NOMO-1 treated with dmso at 0.1 percent for 144 hours (cell line): ENCODE results near the gene CYP4B1.

Experiments used
- DNase-seq: peaks from one replicate; lab custom pipeline; 2025; ENCODE audit not compliant: unreplicated experiment; lab: John Stamatoyannopoulos, UW

Gene CYP4B1

GRCh38 chr1:46793126-46793525 lies 5.7 kb upstream of the CYP4B1 start:
- no peak for DNase-seq

DNA sequence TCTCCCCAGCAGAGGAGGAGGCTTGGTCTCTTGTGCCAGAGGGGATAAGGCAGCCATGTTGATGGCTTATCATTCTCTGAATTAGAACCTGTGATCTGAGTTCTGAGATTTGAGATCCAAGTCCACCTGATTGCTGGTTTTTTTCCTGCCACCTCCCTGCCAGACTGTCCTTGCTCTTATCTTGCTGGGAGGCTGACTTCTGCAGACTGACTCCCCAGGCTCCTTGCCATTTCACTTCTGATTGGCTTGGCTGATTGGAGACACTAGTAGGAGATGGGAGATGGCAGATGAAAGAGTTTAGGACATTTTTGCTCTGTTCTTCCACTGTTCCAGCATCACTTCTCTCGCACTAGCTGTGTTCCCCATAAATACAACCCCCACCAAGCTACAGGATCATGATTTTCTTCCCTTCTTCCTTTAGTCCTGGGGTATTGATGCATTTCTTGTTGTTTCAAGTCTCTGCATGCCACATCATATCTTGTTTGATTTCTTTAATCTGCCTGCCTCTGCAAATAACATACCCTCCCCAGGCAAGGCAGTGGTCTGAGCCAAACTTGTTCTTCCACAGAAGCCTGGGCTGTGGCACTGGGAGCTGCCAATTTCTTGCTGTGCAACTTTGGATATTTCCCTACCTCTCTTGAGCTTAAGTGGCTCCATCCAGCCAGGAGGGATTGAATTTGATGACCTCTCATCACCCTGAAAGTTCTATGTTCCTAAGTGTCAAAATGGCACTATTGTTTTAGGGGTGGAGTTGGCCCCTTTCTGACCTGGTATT lies 963 bp upstream of the CYP4B1 start:
- no peak for DNase-seq

- DNase-seq: no peak
Measured at GRCh38 chr1:46800742-46801141, 1.9 kb downstream of the CYP4B1 start.

DNA sequence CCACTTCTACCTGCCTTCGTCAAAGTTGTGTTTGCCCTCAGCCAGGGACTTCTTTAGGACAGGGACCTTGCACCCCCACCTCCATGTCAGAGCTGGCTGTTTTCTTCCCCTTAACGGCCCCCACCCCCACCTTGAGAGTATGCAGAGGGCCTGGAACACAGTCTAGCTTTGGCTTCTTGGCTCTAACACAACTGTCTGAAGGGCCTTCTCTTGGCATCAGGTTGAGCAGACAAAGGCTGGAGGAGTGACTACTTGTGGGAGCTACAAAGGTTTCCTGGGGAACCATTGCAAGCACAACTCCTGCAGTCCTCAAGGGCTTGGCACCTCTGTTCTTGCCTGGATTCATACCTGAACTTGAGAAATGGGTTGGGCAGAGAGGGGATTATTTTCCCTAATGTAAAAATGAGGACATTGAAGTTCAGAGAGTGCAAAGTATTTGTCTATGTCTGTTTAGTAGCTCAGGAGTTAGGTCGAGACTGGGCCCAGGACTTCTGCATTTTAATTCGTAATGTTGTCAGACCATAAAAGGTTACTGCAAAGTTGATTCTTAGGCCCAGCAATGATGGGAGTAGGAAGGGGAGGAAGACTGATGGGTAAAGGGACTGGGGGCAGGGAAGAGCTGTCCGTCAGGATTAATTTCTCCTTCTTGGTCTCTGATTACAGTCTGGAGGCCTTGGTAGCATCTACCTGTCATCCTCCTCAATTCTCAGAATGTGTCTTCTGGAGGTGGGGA lies 2.6 kb downstream of the CYP4B1 start:
- no peak for DNase-seq

- no peak for DNase-seq
Measured at GRCh38 chr1:46802081-46802480, 3.2 kb downstream of the CYP4B1 start.

DNA sequence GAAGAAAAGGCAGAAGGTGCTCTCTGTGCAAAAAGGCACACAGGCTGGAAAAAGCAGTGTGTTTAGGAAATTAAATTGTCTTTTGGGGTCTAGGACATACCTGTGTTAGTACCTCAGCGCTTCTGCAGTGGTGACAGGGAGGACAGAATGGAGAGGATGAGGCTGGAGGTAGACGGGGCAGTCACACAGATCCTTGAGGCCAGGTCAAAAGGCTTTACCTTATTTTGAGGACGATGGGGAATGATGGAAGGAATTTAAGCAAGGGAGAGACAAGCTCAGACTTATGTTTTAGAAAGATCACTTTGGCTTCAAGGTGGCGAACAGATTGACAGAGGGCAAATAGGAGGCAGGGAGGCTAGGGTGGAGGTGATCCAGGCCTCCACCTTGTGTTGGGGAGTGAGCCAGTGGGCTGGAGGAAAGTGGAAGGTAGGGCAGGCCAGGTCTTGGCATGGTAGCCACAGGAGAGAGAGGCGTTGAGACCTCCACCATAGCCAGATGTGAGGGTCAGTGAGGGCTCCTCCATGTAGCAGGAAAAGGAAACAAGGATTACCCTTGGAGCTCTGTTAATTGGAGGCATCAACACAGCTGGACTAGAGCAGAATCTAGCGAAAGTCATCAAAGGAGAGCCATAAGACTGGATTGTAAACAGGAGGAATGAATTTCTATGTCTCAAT lies 4.2 kb downstream of the CYP4B1 start:
- DNase-seq: no peak

DNA sequence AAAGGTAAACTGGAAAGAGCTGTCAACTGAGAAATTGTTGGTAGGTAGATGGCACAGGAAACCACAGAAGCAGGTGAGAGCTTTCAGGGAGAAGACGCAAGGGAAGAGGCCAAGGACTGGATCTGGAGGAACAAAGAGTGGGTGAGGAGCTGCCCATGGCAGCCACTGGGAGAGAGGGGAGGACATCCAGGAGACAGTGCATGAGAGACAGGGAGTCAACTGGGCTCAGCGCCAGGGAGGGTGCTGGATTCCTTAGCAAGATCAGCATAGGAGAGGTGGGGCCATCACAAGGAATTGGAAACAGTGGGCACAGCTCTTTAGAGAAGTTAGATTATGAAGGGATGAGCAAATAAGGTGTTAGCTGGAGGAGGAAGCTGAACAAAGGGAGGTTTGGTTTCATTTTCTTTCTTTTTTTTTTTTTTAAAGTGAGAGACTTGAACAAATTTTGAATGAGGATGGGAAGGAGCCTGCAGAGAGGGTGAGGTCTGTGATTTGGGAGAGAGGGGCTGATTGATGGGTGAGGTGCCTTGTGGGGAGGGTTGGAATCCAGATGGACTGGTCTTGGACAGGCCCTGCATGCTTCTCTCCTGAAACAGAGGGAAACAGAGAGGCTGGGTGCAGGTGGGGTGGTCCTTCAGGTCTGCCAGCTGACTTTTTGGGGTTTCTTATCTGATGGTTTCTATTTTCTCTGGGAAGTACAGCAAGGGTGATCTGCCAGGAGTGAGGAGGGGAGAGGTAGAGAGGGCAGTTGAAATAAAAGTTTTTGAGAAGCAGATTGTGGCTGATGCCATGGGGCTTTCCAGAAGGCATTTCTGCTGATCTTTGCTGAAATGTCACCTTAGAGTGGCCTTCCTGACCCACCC lies 5.4 kb downstream of the CYP4B1 start:
- DNase-seq: no peak

GRCh38 chr1:46804926-46805325 lies 6.1 kb downstream of the CYP4B1 start:
- no peak for DNase-seq

- no peak for DNase-seq
Measured at GRCh38 chr1:46805755-46806154, 6.9 kb downstream of the CYP4B1 start.

- no peak for DNase-seq
Measured at GRCh38 chr1:46806196-46807020, 7.6 kb downstream of the CYP4B1 start.

- DNase-seq: no peak
Measured at GRCh38 chr1:46807046-46807972, 8.5 kb downstream of the CYP4B1 start.

DNA sequence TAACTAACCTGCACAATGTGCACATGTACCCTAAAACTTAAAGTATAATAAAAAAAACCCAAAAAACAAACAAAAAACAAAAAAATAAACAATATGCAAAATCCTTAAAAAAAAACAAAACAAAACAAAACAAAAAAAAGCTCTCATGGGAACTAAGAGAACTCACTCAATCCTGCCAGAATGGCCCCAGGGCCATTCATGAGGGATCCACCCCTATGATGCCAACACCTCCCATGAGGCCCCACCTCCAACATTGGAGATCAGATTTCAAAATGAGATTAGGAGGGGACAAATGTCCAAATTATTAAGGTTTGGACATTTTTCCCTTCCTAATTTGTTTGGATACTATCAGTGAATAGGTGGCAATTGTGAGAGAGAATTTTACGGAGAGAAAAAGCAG lies 10.2 kb downstream of the CYP4B1 start:
- DNase-seq: no peak

DNA sequence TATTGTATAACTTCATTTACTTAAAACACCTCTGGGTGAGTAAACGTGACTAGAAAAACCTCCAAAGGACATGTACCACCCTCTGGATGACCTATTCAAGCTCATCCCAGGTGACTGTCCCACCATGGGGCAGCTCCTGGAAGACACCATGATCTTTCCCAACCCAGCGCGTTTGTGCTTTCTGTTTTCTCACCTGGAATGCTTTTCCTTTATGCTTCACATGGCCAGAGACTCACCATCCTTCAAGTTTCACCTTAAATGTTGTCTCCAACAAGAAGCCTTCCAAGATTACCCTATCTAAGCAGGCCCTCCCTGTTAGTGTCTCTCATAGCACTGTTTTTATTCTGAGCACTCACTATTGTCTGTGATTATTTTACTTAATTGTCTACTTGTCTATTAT lies 11.1 kb downstream of the CYP4B1 start:
- no peak for DNase-seq

GRCh38 chr1:46810596-46810995 lies 11.8 kb downstream of the CYP4B1 start:
- DNase-seq: no peak

- no peak for DNase-seq
Measured at GRCh38 chr1:46811053-46811452, 12.2 kb downstream of the CYP4B1 start.

GRCh38 chr1:46812065-46812963 lies 13.5 kb downstream of the CYP4B1 start:
- DNase-seq: no peak

GRCh38 chr1:46812996-46813857 lies 14.4 kb downstream of the CYP4B1 start:
- DNase-seq: no peak
